ENCODE data around the gene CEBPB.

DNA sequence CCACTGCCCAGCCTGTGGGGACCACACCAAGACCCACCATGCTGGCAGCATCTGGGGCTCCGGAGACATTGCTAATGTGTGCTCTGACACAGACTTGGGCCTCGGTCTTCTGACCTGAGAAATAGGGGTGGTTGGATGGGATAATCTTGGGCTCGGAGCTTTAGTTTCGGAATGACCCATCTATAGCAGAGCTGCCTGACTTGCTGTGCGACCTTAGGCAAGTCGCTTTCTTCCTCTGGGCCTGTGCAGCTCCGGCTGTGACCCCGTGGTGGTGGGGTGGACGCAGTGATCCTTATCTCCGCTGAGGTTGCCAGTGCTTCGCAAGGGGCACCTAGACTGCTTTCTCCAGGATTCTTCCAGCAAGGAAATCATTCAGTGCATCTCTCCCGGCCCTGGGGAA is 43.7 kb downstream of the CEBPB start:
- TF ChIP-seq GATA2 (IDR thresholded peaks at IDR 0.05; ENCODE audit: low read depth, low read length) (peak; percentile 39; the same call in 1 of the 2 replicates), GATA3 (IDR thresholded peaks at IDR 0.05; ENCODE audit: low read depth, low read length) (no peak)

Data from SH-SY5Y (cell line).